OCI-LY7 (cell line): Measurements from ENCODE around the gene TK1.

ENCODE experiments used
- CTCF ChIP-seq: fragments of 200-600 bp; sonication (generic); conservative IDR thresholded peaks from 2 replicates; pipeline ENCODE4 v1.5.1; 2014; ENCODE audit warnings: mild to moderate bottlenecking, antibody characterized with exemption, low read length, moderate library complexity, mixed read lengths
- EZH2phosphoT487 ChIP-seq: fragments of 200-600 bp; sonication (generic); IDR thresholded peaks from 2 replicates; pipeline ENCODE4 v1.6.1; 2018; ENCODE audit warnings: low read depth, borderline replicate concordance, mild to moderate bottlenecking, mixed run types, antibody characterized with exemption, low read length, moderate library complexity, mixed read lengths

DNA sequence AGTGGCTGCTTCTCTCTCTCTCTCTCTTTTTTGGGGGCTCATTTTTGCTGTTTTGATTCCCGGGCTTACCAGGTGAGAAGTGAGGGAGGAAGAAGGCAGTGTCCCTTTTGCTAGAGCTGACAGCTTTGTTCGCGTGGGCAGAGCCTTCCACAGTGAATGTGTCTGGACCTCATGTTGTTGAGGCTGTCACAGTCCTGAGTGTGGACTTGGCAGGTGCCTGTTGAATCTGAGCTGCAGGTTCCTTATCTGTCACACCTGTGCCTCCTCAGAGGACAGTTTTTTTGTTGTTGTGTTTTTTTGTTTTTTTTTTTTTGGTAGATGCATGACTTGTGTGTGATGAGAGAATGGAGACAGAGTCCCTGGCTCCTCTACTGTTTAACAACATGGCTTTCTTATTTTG, 36.9 kb upstream of the TK1 start:
- TF ChIP-seq CTCF (no peak), EZH2phosphoT487 (no peak)
